ENCODE data around the gene CSNK1A1.

GRCh38 chr5:149448831-149449714 is 102.2 kb downstream of the CSNK1A1 start:
- TF ChIP-seq, protein P1, sequence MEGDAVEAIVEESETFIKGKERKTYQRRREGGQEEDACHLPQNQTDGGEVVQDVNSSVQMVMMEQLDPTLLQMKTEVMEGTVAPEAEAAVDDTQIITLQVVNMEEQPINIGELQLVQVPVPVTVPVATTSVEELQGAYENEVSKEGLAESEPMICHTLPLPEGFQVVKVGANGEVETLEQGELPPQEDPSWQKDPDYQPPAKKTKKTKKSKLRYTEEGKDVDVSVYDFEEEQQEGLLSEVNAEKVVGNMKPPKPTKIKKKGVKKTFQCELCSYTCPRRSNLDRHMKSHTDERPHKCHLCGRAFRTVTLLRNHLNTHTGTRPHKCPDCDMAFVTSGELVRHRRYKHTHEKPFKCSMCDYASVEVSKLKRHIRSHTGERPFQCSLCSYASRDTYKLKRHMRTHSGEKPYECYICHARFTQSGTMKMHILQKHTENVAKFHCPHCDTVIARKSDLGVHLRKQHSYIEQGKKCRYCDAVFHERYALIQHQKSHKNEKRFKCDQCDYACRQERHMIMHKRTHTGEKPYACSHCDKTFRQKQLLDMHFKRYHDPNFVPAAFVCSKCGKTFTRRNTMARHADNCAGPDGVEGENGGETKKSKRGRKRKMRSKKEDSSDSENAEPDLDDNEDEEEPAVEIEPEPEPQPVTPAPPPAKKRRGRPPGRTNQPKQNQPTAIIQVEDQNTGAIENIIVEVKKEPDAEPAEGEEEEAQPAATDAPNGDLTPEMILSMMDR (conservative IDR thresholded peaks at IDR 0.05; ENCODE audit: low read depth, low read length) = peak; percentile 55
- TF ChIP-seq POLR2A (IDR thresholded peaks at IDR 0.05; ENCODE audit: low read depth, low read length) (no peak), RAD21 (IDR thresholded peaks at IDR 0.05; ENCODE audit: low read length) (peak; percentile 50), MXI1 (IDR thresholded peaks at IDR 0.05; ENCODE audit: borderline replicate concordance, low read depth, low read length) (no peak)
- TF ChIP-seq, protein P2, sequence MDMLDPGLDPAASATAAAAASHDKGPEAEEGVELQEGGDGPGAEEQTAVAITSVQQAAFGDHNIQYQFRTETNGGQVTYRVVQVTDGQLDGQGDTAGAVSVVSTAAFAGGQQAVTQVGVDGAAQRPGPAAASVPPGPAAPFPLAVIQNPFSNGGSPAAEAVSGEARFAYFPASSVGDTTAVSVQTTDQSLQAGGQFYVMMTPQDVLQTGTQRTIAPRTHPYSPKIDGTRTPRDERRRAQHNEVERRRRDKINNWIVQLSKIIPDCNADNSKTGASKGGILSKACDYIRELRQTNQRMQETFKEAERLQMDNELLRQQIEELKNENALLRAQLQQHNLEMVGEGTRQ (IDR thresholded peaks at IDR 0.05; ENCODE audit: low read depth, low read length) = no peak
